Activated T-helper 1 cell treated with anti-CD3 and anti-CD28 coated beads, Interleukin-12 subunit alpha, Interleukin-12 subunit beta, Interleukin-2, Interleukin-4 antibody, amounts not matched to agents 30 ng/mL and 10 ng/mL and 1 ng/mL, durations not matched to agents 14 hours and 24 hours and 36 hours (primary cell): Measurements from ENCODE around the gene ACTRT2. TPM values are rescaled to one million over a fixed set of nuclear protein-coding genes. Genes with fewer than 3 reads are reported as not detected.

ENCODE experiments used
- DNase-seq: peaks from one replicate; pipeline ENCODE4 v3.0.0; 2021; ENCODE audit warnings: low spot score
- H3K27ac Mint-ChIP-seq: one replicate; pipeline ENCODE4 v1.8.0; 2021; ENCODE audit warnings: mild to moderate bottlenecking, mixed read lengths
- H3K27me3 Mint-ChIP-seq: one replicate; pipeline ENCODE4 v1.8.0; 2022; ENCODE audit warnings: mild to moderate bottlenecking, moderate library complexity, mixed read lengths; ENCODE audit not compliant: insufficient read depth
- H3K36me3 Mint-ChIP-seq: one replicate; pipeline ENCODE4 v1.8.0; 2021; ENCODE audit warnings: low read depth, mixed read lengths
- H3K4me1 Mint-ChIP-seq: one replicate; pipeline ENCODE4 v1.8.0; 2021; ENCODE audit warnings: low read depth, mixed read lengths
- H3K4me3 Mint-ChIP-seq: one replicate; pipeline ENCODE4 v1.8.0; 2021; ENCODE audit warnings: mild to moderate bottlenecking, moderate library complexity, mixed read lengths
- H3K9me3 Mint-ChIP-seq: one replicate; pipeline ENCODE4 v1.8.0; 2021; ENCODE audit warnings: mixed read lengths
- intact Hi-C: fragments of 100-400 bp; cut with micrococcal nuclease; formaldehyde crosslinking; loops from one replicate; pipeline ENCODE4 v1.15.1; 2024
- total RNA-seq: library from RNA; stranded (reverse); gene quantifications from 2 replicates; pipeline ENCODE4 v1.2.3, GENCODE V29; 2022

Gene ACTRT2
- total RNA-seq, 1 donor from 2014 or later = not detected

GRCh38 chr1:3056641-3057040, 35.4 kb downstream of the ACTRT2 start:
- intact Hi-C loops = no loop called here
- Mint-ChIP-seq H3K9me3 (peaks cover 4% of the 10 kb centered on the region), H3K4me3 (no peak overlapping the region), H3K27me3 (peaks cover 2% of the 10 kb centered on the region), H3K36me3 (no peaks in the 10 kb centered on the region), H3K4me1 (no peaks in the 10 kb centered on the region), H3K27ac (no peak overlapping the region)
- DNase-seq = no peak

DNA sequence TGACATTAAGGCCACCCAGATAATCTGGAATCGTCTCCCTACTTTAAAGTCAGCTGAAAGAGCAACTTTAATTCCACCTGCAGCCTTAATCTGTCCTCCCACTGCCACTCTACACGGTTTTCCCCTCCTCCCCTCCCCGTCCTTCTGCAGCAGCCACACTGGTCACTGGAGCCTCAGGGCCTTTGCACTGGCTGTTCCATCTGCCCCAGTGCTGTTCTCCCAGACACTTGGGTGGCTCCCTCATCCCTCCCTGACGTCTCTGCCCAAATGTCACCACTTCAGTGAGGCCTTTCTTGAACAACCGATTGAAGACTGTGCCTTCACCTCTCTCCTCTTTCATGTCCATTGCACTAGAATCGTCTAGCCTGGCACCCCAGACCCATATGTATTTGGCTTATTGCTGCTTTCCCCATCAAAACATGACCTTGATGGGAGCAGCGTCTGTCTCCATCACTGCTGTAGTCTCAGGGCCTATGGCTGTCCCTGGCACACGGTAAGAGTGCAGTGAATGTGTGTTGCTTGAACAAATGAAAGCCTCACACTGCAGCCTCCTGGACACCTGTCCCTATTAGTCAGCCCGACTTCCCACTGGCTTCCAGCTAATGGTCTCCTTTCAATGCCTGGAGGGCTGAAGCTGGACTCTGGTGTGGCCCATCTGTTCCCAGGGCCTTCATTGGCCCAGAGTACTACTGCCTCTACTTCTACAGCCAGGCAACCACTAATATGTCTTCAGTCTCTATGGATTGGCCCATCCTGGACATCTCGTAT, 37.2 kb downstream of the ACTRT2 start:
- Mint-ChIP-seq H3K4me1 (no peaks in the 10 kb centered on the region), H3K4me3 (no peak overlapping the region), H3K36me3 (no peaks in the 10 kb centered on the region), H3K27ac (no peak overlapping the region), H3K9me3 (no peaks in the 10 kb centered on the region), H3K27me3 (peaks cover 2% of the 10 kb centered on the region)
- DNase-seq = no peak
- intact Hi-C loops = no loop called here

- Mint-ChIP-seq H3K36me3 (no peaks in the 10 kb centered on the region), H3K27me3 (peaks cover 2% of the 10 kb centered on the region), H3K4me3 (no peak overlapping the region), H3K27ac (no peak overlapping the region), H3K4me1 (no peaks in the 10 kb centered on the region), H3K9me3 (no peaks in the 10 kb centered on the region)
- intact Hi-C loops = no loop called here
- DNase-seq = no peak
These were observed 38.9 kb downstream of the ACTRT2 start for GRCh38 chr1:3060127-3060526.

DNA sequence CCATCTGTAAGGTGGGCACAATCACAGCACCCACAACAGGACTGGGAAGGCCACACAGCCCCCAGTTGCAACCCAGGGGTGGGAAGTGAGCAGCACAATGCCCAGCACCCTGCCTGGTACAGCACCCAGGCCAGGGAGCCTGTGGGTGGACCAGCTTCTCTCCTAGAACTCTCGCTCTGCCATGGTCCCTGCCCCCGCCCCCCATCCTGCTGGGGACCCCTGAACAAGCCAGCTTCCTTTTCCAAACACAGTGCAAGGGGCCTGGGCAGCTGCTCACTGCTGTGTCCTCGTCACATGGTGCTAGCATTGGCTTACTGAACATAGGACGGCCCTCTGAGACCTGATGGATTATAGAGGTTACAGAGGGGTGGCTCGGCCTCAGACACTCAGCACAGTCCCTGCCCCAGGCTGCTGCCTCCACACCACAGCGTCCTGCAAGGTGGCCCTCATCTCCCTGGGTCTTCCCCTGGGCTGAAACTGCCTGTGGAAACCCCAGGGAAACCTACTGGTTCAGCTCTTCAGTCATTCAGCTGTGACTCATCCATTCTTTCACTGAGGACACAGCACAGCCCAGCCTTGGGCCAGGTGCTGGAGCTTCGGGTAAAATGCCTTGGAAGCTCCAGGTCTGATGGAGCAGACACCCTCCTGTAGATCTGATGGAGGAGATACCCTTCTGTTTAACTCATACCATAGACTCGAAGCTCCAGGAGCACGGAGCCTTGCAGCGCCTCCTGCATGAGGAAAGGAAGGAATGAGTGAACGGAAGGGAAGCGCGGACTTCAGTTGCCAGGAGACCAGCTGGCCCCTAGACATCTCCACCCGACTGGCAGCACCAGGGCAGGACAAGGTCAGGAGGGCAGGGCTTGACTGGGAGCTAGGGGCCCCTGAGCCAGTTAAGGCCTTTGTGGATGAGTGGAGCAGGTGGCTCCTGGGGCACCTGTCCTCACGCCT, 39.6 kb downstream of the ACTRT2 start:
- H3K27me3 Mint-ChIP-seq = peaks cover 2% of the 10 kb centered on the region
- DNase-seq = no peak

GRCh38 chr1:3061566-3061965, 40.3 kb downstream of the ACTRT2 start:
- intact Hi-C loops = no loop called here
- peaks cover 2% of the 10 kb centered on the region for H3K27me3 Mint-ChIP-seq
- no peaks in the 10 kb centered on the region for H3K9me3 Mint-ChIP-seq
- H3K4me1 Mint-ChIP-seq = no peaks in the 10 kb centered on the region
- H3K4me3 Mint-ChIP-seq = no peak overlapping the region
- no peak for DNase-seq
- H3K36me3 Mint-ChIP-seq = no peaks in the 10 kb centered on the region
- H3K27ac Mint-ChIP-seq = no peak overlapping the region

More for the DNA sequence above, 39.6 kb downstream of the ACTRT2 start:
- Mint-ChIP-seq H3K36me3 (no peaks in the 10 kb centered on the region), H3K9me3 (no peaks in the 10 kb centered on the region), H3K27ac (no peak overlapping the region), H3K4me1 (no peaks in the 10 kb centered on the region), H3K4me3 (no peak overlapping the region)
- intact Hi-C loops = no loop called here

DNA sequence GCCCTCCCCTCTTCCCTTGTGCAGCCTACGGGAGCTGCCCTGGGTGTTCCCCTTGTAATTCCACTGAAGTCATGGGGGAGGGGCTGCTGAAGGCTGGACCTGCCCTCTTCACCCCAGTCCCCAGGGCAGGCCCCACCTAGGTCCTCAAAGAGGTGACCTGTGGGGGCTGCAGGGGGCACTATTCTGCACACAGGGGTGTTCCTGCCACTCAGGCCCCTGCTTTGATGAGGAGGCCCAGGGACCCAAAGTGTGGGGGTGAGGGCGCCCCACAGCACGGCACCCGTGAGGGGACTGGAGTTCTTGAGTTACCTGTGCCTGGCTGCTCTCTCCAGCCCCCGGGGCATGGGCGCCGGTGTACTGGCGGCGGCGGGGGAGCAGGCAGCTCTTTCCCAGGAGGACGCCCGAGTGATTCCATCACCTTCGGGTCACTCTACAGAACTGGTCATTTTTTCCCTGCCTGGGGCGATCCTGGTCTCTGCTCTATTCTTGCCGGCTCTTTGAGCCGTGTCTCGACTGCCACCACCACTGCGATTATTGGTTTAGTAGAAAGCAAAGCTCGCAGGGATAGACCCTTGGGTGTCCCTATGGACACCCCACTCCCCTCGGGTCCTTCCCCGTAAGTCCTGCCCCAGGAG, 40.8 kb downstream of the ACTRT2 start:
- Mint-ChIP-seq H3K27me3 (peaks cover 2% of the 10 kb centered on the region), H3K4me1 (no peaks in the 10 kb centered on the region), H3K27ac (no peak overlapping the region), H3K36me3 (no peaks in the 10 kb centered on the region), H3K4me3 (no peak overlapping the region), H3K9me3 (no peaks in the 10 kb centered on the region)
- no peak for DNase-seq
- intact Hi-C loops = no loop called here

- Mint-ChIP-seq H3K9me3 (no peaks in the 10 kb centered on the region), H3K4me3 (no peak overlapping the region), H3K4me1 (no peaks in the 10 kb centered on the region), H3K36me3 (no peaks in the 10 kb centered on the region), H3K27me3 (peaks cover 3% of the 10 kb centered on the region), H3K27ac (no peak overlapping the region)
- no peak for DNase-seq
- intact Hi-C loops = no loop called here
These were observed 41.5 kb downstream of the ACTRT2 start for GRCh38 chr1:3062616-3063378.

- intact Hi-C loops = no loop called here
- no peak for DNase-seq
- no peak overlapping the region for H3K4me3 Mint-ChIP-seq
- H3K36me3 Mint-ChIP-seq = no peaks in the 10 kb centered on the region
- no peak overlapping the region for H3K27ac Mint-ChIP-seq
- no peaks in the 10 kb centered on the region for H3K4me1 Mint-ChIP-seq
- H3K27me3 Mint-ChIP-seq = peaks cover 3% of the 10 kb centered on the region
- no peaks in the 10 kb centered on the region for H3K9me3 Mint-ChIP-seq
These were observed 42.4 kb downstream of the ACTRT2 start for GRCh38 chr1:3063379-3064295.

GRCh38 chr1:3064296-3064850, 43.1 kb downstream of the ACTRT2 start:
- H3K4me1 Mint-ChIP-seq = no peaks in the 10 kb centered on the region
- no peak for DNase-seq

DNA sequence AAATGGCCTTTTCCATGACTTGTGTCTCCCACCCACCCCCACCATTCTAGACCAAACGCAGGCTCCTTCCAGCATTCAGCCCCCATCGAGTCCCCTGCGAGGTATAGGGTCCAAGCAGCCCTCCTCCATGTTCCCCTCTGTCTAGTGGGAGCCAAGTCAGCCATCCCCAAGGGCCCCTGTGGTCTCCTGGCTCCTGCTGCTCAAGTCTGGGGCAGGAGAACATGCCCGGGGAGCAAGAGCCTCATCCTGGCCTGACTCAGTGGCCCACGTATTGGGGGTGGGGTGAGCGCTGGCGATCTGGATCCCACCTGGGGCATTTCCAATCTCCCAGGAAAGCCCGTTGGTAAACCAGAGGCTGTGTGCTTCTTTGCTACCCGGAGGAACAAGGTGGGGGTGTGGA, 43.6 kb downstream of the ACTRT2 start:
- no peaks in the 10 kb centered on the region for H3K9me3 Mint-ChIP-seq

More at GRCh38 chr1:3064296-3064850, 43.1 kb downstream of the ACTRT2 start:
- no peak overlapping the region for H3K4me3 Mint-ChIP-seq
- no peaks in the 10 kb centered on the region for H3K9me3 Mint-ChIP-seq
- no peaks in the 10 kb centered on the region for H3K36me3 Mint-ChIP-seq
- H3K27me3 Mint-ChIP-seq = peaks cover 5% of the 10 kb centered on the region
- H3K27ac Mint-ChIP-seq = no peak overlapping the region
- intact Hi-C loops = no loop called here

GRCh38 chr1:3065396-3065795, 44.1 kb downstream of the ACTRT2 start:
- DNase-seq = no peak
- Mint-ChIP-seq H3K27me3 (peaks cover 5% of the 10 kb centered on the region), H3K9me3 (no peaks in the 10 kb centered on the region), H3K27ac (no peak overlapping the region), H3K4me3 (no peak overlapping the region), H3K4me1 (no peaks in the 10 kb centered on the region), H3K36me3 (no peaks in the 10 kb centered on the region)
- intact Hi-C loops = no loop called here

More for the DNA sequence above, 43.6 kb downstream of the ACTRT2 start:
- Mint-ChIP-seq H3K4me3 (no peak overlapping the region), H3K27me3 (peaks cover 5% of the 10 kb centered on the region), H3K27ac (no peak overlapping the region), H3K4me1 (no peaks in the 10 kb centered on the region), H3K36me3 (no peaks in the 10 kb centered on the region)
- no peak for DNase-seq
- intact Hi-C loops = no loop called here
